Right lung (tissue), 5 donors: ENCODE results near the gene MRPL45. TPM values are rescaled to one million over a fixed set of nuclear protein-coding genes. Genes with fewer than 3 reads are reported as not detected.
A peak's percentile ranks its signal among the peaks of the same experiment; 100 is the strongest.

Source experiments
- DNase-seq, 2 donors: peaks; one replicate each; pipeline ENCODE4 v3.0.0-alpha.2; 2013
- polyA plus RNA-seq, 5 donors: library from polyadenylated mRNA; unstranded; fragments of 120-200 nt; gene quantifications; one replicate each; pipeline versions ENCODE4 v1.2.1 to v1.2.3, GENCODE V29; 2013; ENCODE audit warnings: inconsistent platforms in 1 of 5, low replicate concordance in 1 of 5; ENCODE audit not compliant: insufficient read length in 5 of 5, insufficient read depth in 1 of 5

The MRPL45 gene
- polyA plus RNA-seq, 5 donors, result 51.2 to 68.0 (median 60.5) TPM

DNA sequence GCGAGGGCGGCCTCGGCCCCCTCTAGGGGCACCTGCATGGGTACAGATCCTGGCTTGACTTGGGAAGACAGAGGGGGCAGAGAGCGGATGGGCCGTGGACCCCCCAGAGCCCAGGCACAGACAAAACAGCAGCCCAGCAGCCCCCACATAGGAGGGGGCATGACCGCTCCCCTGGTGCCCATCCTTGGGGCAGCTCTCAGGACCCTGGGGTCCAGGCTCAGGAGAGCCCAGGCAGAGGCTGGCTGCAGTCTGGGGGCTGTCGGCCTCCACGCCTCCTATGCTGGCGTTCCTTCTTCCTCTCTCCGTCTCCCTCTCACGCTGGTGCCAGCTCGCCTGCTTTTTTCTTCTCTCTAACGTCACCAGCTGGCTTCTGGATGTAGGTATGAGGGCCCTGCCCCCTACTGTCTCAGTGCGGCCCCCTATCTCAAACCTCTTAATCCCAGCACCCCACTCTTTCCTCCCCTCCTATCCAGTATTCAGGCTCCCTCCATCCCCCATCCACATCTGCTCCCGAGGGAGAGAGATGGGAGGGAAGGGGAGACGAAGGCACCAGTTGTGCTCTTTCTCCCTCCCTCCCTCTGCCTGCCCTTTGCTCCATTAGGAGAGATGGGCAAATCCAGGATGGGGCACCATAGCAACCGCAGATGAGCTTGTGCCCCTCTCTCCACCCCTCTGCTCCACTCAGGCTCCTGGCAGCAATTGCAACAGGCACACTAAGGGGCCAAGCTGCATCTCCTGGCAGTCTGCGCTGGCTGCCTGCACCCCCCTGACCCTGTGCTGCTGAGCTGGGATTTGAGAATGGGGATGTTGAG is 46.8 kb downstream of the MRPL45 start, which contains the start of gene GPR179:
Gene GPR179, minus strand, starts transcription at position 349 of the 812 bp plus-strand sequence. Its CDS starts 167 bp downstream, at position 182.
- no peak for DNase-seq

DNA sequence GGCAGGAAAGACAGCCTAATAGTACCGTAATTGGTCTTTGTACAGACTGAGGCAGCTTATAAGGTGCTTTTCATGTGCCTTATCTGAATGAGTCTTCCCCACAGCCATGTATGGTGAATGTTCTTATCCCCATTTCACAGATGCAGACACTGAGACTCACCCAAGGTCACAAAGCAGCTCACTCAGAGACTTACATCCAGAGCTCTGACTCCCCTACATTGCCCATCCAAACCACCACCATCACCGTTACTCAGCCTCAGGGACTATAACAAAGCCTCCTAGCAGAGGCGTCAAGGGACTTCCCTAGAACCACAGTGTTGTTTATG is 47.4 kb downstream of the MRPL45 start:
- DNase-seq, result no peak

DNA sequence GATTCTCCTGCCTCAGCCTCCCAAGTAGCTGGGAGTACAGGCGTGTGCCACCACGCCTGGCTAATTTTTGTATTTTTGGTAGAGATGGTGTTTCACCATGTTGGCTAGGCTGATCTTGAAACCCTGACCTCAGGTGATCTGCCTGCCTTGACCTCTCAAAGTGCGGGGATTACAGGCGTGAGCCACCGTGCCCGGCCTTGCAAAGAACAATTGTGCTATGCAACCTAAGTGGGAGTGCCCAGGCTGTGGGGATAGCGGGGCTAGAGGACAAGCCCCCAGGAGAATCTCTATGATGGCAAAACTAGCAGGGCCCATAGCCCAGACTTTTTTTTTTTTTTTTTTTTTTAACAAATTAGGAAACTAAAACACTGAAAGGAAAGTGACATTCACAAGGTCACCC is 48.8 kb downstream of the MRPL45 start:
- no peak for DNase-seq

DNA sequence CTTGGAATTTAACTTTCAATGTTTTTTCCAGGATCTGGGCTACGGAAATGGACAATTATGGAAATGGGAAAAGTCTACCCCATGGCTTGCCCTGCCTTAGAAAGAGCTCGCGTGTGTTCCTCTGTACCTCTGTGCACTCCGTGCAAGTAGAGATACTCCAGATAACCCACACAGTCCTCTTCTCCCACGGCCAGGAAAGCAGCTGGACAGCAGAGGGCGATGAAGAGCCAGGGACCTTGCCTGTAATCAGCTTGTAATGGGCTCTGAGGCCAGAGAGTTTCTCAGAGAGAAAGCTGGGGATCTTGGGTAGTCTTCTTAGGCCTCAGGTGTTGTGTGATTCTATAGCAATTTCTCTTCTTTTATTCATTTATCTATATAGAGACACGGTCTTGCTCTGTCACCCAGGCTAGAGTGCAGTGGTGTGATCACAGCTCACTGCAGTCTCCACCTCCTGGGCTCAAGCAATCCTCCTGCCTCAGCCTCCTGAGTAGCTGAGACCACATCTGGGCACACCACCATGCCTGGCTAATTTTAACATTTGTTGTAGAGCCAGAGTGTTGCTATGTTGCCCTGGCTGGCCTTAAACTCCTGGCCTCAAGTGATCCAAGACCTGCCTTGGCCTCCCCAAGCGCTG is 52.2 kb downstream of the MRPL45 start:
- DNase-seq, result peak; percentile 65 to 76

DNA sequence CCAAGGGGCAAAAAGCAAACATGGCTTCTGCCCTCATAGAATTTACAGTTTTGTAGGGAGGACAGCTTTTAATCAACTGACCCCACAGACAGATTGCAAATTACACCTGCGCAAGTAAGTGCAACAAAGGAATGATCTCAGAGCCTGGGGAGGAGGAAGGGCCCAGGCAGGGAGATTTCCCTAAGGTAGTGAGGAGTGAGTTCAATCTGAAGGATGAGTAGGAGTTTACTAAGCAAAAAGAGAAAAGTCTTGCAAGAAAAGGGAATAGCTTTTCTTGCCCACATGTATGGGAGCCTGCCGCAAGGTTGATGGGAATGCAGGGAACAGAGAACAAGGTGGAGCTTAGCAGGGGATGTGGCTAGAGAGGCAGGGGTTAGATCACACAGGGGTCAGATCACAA is 53.1 kb downstream of the MRPL45 start:
- DNase-seq, result no peak

DNA sequence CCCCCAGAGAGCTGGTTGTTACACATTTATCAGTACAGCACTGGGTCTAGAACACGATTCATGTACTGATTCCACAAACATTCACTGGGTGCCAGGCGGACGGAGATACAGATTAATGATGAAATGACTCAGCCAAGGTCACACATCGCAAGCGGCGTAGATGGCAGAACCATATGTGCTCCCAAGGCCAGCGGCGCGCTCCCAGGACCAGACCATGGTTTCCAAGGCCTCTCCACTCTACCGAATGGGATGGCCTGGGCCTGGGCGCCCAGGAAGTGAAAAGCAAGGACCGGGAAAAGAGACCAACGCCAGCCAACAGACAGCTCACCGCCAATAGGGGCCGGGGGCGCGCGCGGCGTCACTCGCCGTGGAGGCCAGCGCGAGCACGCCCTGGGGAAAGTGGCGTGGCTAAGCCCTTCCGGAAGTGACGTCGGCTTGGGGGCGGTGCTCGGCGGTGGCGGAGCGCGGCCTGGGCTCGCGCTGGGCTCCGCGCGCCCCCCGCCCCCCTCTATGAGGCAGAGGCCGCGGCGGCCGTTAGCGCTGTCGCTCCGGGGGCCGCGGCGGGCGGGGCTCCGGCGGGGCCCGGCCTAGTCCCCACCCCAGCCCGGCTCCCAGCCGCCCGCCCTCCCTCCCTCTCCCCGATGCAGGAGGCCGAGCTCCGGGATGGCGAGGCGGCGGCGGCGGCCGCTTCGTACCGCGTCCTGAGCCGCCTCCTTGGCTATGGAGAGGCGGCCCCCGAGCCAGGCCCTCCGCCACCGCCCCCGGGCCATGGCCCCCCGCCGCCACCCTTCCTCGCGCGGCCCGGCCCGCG is 54.6 kb downstream of the MRPL45 start, which contains the start of gene SOCS7:
Gene SOCS7, plus strand, starts transcription at position 433 of the 811 bp plus-strand sequence. Its CDS starts 209 bp downstream, at position 642.
- DNase-seq, result peak; percentile 93 to 94

DNA sequence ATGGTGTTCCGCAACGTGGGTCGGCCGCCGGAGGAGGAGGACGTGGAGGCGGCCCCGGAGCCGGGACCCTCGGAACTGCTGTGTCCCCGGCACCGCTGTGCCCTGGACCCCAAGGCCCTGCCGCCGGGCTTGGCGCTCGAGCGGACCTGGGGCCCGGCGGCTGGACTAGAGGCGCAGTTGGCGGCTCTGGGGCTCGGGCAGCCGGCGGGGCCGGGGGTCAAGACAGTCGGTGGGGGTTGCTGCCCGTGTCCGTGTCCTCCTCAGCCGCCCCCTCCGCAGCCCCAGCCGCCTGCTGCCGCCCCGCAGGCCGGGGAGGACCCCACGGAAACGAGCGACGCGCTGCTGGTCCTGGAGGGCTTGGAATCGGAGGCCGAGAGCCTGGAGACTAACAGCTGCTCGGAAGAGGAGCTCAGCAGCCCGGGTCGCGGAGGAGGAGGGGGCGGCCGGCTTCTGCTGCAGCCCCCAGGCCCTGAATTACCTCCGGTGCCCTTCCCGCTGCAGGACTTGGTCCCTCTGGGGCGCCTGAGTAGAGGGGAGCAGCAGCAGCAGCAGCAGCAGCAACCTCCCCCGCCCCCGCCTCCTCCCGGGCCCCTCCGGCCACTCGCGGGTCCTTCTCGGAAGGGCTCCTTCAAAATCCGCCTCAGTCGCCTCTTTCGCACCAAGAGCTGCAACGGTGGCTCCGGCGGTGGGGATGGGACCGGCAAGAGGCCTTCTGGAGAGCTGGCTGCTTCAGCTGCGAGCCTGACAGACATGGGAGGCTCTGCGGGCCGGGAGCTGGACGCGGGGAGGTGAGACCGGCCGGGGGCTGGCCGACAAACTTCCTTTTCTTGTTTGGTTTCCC is 55.5 kb downstream of the MRPL45 start:
- DNase-seq, result peak; percentile 20 to 35

DNA sequence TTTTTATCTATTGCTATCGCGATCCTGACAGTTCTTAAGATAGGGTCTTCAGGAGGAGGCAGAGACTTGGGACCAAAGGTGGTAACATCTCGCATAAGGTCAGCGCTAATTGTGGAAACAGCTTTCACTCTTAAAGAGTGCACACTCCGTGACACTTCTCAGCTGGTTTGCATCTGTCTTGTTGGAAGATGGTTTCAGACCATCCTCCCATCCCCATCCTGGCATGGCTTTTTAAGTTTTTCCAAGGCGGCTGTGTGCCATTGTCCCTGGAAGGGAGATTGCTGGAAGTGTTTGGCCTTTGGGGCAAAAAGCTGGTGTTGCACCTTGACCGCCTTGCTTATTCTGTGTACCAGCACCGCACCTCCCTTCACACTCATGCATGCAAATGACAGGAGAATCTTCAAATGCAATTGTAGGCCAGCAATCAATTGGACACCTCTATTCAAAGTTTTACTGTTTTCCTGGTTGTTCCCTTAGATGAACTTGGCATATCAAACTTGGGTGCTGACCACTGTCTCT is 56.2 kb downstream of the MRPL45 start:
- DNase-seq, result no peak

DNA sequence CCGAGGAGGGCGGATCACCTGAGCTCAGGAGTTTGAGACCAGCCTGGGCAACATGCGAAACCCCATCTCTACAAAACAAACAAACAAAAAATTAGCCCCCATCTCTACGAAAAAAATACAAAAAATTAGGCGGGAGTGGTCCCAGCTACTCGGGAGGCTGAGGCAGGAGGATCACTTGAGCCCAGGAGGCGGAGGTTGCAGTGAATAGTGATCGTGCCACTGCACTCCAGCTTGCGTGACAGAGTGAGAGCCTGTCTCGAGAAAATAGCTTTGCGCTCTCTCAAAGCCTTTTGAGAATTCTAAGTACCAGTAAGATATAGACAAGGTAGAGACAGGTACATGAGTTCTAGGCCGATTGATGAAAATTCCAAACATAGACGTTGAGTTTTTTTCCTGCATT is 56.7 kb downstream of the MRPL45 start:
- DNase-seq, result no peak

DNA sequence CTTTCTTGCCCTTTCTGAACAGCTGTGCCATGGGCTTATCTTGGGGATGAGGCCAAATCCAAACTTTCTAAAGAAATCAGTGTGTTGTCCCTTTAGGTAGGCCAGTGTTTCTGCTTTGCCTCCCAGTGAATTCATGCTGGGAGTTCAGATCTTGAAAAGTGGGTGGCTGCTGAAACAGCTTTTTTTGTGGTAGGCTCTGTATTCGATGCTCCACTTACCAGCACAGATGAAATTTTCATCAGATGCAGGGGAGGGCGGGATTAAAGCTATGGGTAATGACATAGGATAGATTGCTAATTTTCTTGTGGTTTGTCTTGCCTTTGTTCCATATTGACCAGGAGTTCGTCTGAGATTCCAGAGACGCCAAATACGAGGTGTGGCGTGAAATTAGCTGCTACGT is 57.5 kb downstream of the MRPL45 start:
- no peak for DNase-seq

DNA sequence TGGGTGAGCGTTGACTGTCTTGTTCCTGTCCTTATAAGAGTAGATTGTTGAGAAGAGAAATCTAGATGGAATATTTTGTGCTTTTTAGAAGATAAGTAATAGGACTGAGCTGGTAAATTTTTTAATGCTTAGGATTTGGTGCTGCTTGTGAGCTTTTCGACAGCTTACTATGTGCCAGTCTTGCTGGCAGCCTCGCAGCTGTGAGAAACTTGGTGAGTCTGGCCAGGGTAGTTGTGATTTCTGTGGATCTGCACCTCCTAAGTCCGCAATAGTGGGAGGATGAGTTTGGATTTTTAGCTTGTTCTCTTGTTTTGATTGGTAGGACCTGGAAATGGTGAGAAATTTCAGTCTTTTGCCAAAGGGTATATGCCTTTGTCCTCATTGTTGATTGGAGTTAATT is 58.3 kb downstream of the MRPL45 start:
- DNase-seq, result no peak

DNA sequence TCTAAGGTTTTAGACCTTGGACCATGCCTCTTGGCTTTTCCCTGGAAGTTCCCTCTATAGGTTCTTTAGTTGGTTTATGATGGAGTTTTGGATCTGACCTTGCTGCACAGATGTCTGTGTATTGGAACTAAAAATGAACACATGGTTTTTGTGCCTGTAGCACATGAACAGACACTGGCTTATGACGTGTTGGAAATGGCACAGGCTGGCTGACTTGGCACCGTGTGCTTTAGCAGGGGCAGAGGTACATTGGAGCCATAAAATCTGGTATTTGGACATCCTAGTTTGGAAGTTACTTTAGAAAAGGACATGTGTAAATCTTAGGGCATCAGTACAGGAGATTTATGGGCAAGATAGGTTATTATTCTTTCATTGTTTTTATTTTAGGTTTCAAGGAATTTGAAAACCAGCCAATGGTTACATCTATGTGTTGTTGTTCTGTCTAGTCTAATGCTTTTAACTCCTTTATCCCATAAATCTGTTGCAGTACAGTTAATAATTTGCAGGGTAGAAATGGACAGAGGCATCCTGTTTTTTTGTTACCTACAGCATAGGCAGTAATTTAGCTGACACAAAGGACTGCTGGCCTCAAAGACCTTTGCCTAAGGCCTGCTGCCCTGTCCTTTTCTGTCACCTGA is 60.6 kb downstream of the MRPL45 start:
- DNase-seq, result no peak

DNA sequence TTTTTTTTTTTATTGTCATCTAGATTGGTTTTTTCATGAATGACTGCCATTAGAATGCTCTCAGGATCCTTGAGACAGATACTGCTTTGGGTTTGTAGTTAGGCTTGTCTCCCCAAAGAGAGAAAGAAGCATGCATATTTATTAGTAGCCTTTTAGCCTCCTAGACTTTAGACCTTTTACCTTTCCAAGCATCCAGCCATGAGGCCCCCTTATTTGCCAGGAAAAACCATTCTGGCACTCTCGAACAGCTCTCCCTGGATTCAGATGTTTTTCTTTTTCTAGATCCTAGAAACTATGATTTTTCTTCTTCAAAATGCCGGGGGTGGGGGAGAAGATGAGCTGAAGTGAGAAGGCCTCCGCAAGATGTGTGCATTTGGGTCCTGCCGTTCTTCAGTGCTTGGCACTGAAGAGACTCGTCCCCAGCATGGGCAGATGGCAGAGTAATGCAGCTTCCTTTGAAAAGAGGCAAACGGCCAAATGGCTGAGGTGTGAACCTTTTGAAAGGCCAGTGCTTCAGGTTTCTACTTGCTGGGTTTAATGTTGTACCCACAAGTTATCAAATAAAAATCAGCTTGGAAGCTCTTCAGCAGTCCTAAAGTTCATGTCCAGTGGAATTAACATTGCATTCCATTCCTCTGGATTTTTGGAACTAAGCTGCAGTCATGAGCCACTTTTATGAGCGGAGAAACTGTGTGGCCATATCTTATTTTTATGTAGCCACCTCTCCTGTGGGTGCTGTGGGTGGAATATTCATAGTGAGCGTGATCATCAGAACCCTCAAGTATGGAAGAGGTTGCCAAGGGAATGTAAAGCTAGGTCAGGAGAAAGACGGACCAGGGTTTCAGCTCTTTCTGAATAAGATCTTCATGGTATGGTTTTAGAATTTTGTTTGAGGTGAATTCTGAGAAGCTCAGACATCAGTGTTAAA is 61.9 kb downstream of the MRPL45 start:
- DNase-seq, result no peak

DNA sequence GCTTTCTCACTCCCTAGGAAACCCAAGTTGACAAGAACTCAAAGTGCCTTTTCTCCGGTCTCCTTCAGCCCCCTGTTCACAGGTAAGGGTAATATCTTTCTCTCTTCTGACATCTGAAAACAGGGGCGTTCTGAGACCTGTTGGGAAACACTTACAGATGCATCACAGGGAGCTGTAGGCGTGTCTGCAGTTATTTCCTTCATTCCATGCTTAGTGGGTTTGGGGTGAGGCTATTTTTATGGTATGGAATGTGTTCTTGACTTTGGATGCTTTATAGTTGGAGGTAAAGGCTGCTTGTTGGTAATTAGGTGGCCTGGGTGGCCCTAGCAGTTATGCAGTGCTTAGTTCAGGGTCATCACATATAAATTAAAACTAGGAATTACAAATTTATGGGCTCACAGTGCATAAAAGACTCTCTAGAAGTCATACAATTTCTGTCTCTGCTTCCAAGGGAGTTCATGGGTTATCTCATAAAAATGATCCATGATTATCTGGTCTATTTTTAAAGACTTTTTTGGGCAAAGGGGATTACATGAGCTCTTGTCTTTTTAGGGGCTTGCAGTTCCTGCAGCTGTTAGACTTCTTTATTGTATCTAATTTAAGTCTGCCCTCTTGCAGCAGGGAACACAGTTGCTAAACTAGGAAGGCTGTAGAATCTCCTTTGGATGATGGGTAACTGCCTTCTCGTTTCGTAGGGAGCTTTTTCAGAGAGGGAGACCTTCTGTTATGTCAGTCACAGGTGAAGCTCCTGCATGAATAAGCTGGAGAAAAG is 64.9 kb downstream of the MRPL45 start:
- no peak for DNase-seq

DNA sequence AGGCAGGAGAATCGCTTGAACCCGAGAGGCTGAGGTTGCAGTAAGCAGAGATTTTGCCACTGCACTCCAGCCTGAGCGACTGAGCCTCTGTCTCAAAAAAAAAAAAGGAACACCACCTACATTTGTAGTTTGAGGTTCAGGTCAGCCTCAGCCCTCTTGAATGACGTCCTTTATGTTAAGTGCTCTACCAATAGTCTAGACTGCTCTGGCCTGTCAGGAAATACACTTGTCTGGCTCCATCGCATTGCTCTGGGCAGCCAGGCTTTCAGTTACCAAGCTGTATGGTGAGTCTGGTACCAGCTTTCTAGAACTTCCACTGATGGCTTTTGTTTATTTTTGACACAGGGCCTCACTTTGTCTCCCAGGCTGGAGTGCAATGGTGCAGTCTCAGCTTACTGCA is 66.0 kb downstream of the MRPL45 start:
- no peak for DNase-seq

DNA sequence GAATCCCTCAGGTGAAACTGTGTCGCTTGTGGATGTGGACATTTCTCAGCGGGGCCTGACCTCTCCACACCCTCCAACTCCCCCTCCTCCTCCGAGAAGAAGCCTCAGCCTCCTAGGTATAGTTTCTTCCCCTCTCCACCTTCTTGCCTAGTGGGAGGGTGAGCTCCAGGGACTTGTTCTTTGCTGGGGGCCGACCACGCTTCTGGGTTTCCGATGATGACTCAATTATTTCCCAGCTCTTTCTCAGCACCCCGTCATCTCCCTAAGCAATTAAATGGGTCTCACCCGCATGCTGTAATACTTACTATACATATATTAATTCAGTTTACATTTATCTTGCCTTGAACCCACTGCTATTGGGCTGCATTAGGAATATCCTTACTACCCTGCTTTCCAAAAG is 67.8 kb downstream of the MRPL45 start:
- no peak for DNase-seq

DNA sequence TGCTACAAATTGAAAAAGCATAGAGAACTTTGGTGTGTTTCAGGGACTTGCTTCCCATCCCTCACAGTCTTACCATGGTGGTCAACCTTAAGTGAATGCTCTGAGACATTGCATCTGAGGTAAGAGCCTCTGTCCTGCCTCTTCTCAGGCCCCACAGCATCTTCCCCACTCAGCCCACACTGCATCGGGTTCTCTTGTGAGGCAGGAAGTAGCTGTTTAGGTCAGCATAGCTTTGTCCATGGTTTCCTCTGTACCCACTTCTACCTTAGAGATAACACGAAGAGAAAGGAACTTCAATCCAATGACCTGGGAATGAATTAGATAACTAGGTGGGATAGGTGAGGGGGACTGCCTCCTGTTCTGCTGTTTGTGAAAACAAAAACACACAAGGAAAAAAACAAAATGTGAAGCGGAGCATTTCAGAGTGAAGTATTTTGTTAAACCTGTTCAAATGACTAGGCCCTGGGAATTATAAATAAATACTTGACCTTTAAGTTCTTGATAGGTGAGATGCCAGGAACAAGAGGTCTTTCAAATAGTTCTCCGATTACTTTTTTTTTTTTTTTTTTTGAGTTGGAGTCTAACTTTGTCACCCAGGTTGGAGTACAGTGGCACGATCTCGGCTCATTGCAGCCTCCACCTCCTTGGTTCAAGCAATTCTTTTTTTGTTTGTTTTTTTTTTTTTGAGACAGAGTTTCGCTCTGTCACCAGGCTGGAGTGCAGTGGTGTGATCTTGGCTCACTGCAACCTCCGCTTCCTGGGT is 72.3 kb downstream of the MRPL45 start:
- DNase-seq, result no peak
